Upper lobe of left lung (tissue), 6 donors: ENCODE data around the gene PRR14. TPM values are rescaled to one million over a fixed set of nuclear protein-coding genes. Genes with fewer than 3 reads are reported as not detected.

Experiments used
- ATAC-seq, 2 donors: fragments of 200-7000 bp; cut with Tn5 transposase; one replicate each; pipeline ENCODE4 v1.9.1; 2022; ENCODE audit warnings: mild to moderate bottlenecking in 2 of 2, moderate library complexity in 2 of 2; ENCODE audit not compliant: low FRiP score in 2 of 2
- DNase-seq, 2 donors: peaks; one replicate each; pipeline ENCODE4 v3.0.0-alpha.2; 2019 to 2020
- H3K27ac ChIP-seq, 4 donors: fragments of 200-600 bp; sonication (generic); one replicate each; pipeline ENCODE4 v1.5.1; 2016 to 2019
- H3K27me3 ChIP-seq, 4 donors: fragments of 200-600 bp; sonication (generic); one replicate each; pipeline ENCODE4 v1.5.1; 2017 to 2019
- H3K36me3 ChIP-seq, 4 donors: fragments of 200-600 bp; sonication (generic); one replicate each; pipeline ENCODE4 v1.5.1; 2016 to 2019
- H3K4me1 ChIP-seq, 4 donors: fragments of 200-600 bp; sonication (generic); one replicate each; pipeline ENCODE4 v1.5.1; 2018 to 2019
- H3K4me3 ChIP-seq, 4 donors: fragments of 200-600 bp; sonication (generic); one replicate each; pipeline ENCODE4 v1.5.1; 2017 to 2019; ENCODE audit warnings: mild to moderate bottlenecking in 2 of 4, moderate library complexity in 1 of 4
- H3K9me3 ChIP-seq, 4 donors: fragments of 200-600 bp; sonication (generic); one replicate each; pipeline ENCODE4 v1.5.1; 2018 to 2019
- EP300 ChIP-seq, 4 donors: sonication (generic); formaldehyde crosslinking; IDR thresholded peaks; one replicate each; pipeline ENCODE4 v1.5.1; 2017; ENCODE audit warnings: antibody characterized with exemption in 4 of 4, control low read depth in 2 of 4
- POLR2A ChIP-seq, 4 donors: fragments of 450-650 bp; IDR thresholded peaks; one replicate each; pipeline ENCODE4 v1.5.1; 2016 to 2017; ENCODE audit warnings: antibody characterized with exemption in 4 of 4, mild to moderate bottlenecking in 2 of 4
- POLR2AphosphoS5 ChIP-seq, 2 donors: sonication (generic); formaldehyde crosslinking; IDR thresholded peaks; one replicate each; pipeline ENCODE4 v1.5.1; 2017; ENCODE audit warnings: antibody characterized with exemption in 2 of 2
- WGBS, 2 donors: methylation state at CpG; one replicate each; pipeline ENCODE4 v1.1.5; 2017 to 2018; 5-methylcytosine and 5-hydroxymethylcytosine counted together
- total RNA-seq, 6 donors: library from RNA; depleted of rRNA in 4 of 6; stranded (reverse); fragments of >200 nt in 4 of 6; gene quantifications; one replicate each; pipeline versions ENCODE4 v1.1.0 to v1.2.1, GENCODE V29; 2016 to 2021
- TF ChIP-seq, protein P1 (sequence below), 6 experiments: fragments of 450-650 bp in 4 of 6; fragments of 200-600 bp in 2 of 6; sonication (generic) in 2 of 6; IDR thresholded peaks; one replicate each; pipeline ENCODE4 v1.5.1; 2016 to 2019; ENCODE audit warnings: antibody characterized with exemption in 6 of 6
- donor health status: DM: no; HTN: no; CAD: no; lungs with moderate emphysema.
- donor health status: DM: no; HTN: yes; CAD: no; lungs with severe emphysema.

The PRR14 gene
- total RNA-seq, 6 donors from 2014 or later = 34.5 to 160 (median 54.9) TPM

GRCh38 chr16:30680326-30680725 lies 29.6 kb downstream of the PRR14 start:
- Histone ChIP-seq H3K27ac (no peak overlapping the region), H3K9me3 (no peaks in the 10 kb centered on the region), H3K4me3 (no peak overlapping the region), H3K27me3 (no peaks in the 10 kb centered on the region), H3K36me3 (no peaks in the 10 kb centered on the region), H3K4me1 (no peaks in the 10 kb centered on the region)
- no peak for ATAC-seq
- 94 to 97% methylated on average over 3 of the region's 3 CpGs for WGBS, 2 donors
- TF ChIP-seq POLR2A (IDR thresholded peaks at IDR 0.05) (no peak), POLR2AphosphoS5 (IDR thresholded peaks at IDR 0.05) (no peak), EP300 (IDR thresholded peaks at IDR 0.05) (no peak)
- TF ChIP-seq, protein P1, sequence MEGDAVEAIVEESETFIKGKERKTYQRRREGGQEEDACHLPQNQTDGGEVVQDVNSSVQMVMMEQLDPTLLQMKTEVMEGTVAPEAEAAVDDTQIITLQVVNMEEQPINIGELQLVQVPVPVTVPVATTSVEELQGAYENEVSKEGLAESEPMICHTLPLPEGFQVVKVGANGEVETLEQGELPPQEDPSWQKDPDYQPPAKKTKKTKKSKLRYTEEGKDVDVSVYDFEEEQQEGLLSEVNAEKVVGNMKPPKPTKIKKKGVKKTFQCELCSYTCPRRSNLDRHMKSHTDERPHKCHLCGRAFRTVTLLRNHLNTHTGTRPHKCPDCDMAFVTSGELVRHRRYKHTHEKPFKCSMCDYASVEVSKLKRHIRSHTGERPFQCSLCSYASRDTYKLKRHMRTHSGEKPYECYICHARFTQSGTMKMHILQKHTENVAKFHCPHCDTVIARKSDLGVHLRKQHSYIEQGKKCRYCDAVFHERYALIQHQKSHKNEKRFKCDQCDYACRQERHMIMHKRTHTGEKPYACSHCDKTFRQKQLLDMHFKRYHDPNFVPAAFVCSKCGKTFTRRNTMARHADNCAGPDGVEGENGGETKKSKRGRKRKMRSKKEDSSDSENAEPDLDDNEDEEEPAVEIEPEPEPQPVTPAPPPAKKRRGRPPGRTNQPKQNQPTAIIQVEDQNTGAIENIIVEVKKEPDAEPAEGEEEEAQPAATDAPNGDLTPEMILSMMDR (IDR thresholded peaks at IDR 0.05) = no peak
- no peak for DNase-seq

GRCh38 chr16:30688701-30689100 lies 37.9 kb downstream of the PRR14 start:
- Histone ChIP-seq H3K9me3 (no peaks in the 10 kb centered on the region), H3K27ac (no peak overlapping the region), H3K36me3 (no peaks in the 10 kb centered on the region), H3K27me3 (no peaks in the 10 kb centered on the region), H3K4me3 (no peak overlapping the region), H3K4me1 (peaks cover 0 to 7% (median 1%) of the 10 kb centered on the region in 4 donors)
- no peak for ATAC-seq
- 59 to 62% methylated on average over 4 of the region's 4 CpGs for WGBS, 2 donors
- TF ChIP-seq, protein P1 (IDR thresholded peaks at IDR 0.05) = no peak
- no peak for DNase-seq

- Histone ChIP-seq H3K27me3 (no peaks in the 10 kb centered on the region), H3K4me1 (peaks cover 0 to 13% (median 4%) of the 10 kb centered on the region in 4 donors), H3K27ac (no peak overlapping the region), H3K9me3 (no peaks in the 10 kb centered on the region), H3K4me3 (no peak overlapping the region), H3K36me3 (no peaks in the 10 kb centered on the region)
- 64 to 69% methylated on average over 4 of the region's 4 CpGs for WGBS, 2 donors
- ATAC-seq = no peak
- DNase-seq = no peak
- no peak for TF ChIP-seq EP300 (IDR thresholded peaks at IDR 0.05)
- no peak for TF ChIP-seq POLR2AphosphoS5 (IDR thresholded peaks at IDR 0.05)
- no peak for TF ChIP-seq POLR2A (IDR thresholded peaks at IDR 0.05)
- TF ChIP-seq, protein P1 (IDR thresholded peaks at IDR 0.05) = no peak
Measured at GRCh38 chr16:30691907-30692306, 41.1 kb downstream of the PRR14 start.

DNA sequence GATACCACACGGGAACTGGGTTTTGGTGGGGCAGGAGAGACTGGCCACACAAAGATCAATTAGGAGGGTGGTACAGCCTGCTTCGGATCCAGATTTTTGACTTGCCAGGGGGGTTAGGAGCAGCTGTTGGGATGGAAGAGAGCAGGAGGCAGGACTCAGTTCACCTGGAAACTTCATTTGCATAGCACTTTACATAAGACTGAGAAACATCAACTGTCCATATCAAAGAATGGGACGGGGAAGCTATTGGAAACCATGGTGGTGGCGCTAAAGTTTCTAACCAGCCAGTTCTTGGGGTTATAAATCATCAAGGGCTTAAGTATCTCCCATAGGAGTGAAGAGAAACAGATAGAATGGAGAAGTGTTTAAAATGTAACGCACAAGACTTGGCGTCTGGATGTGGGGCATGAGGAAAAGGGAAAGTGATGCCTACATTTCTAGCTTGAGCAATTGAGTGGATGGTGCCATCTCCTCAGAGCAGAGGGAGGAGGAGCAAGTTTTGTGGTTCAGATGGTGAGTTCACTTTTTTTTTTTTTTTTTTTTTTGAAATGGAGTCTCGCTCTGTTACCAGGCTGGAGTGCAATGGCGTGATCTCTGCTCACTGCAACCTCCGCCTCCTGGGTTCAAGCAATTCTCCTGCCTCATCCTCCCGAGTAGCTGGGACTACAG lies 41.8 kb downstream of the PRR14 start:
- 69 to 70% methylated on average over 10 of the region's 10 CpGs for WGBS, 2 donors
- DNase-seq (no peak), ATAC-seq (no peak)
- no peaks in the 10 kb centered on the region for H3K9me3 ChIP-seq
- H3K27ac ChIP-seq = no peak overlapping the region
- H3K36me3 ChIP-seq = no peaks in the 10 kb centered on the region
- TF ChIP-seq, protein P1 (IDR thresholded peaks at IDR 0.05) = no peak
- TF ChIP-seq POLR2AphosphoS5 (IDR thresholded peaks at IDR 0.05) (no peak), POLR2A (IDR thresholded peaks at IDR 0.05) (no peak), EP300 (IDR thresholded peaks at IDR 0.05) (no peak)
- peaks cover 4 to 17% (median 7%) of the 10 kb centered on the region in 4 donors for H3K4me1 ChIP-seq
- no peaks in the 10 kb centered on the region for H3K27me3 ChIP-seq
- H3K4me3 ChIP-seq = no peak overlapping the region
